Liver (tissue), 3 donors: ENCODE data around the gene ITGA8.

Experiments used
- JUND ChIP-seq, 2 donors: IDR thresholded peaks; 2 replicates each; pipeline ENCODE4 v1.6.1; 2016; ENCODE audit warnings: antibody characterized with exemption in 2 of 2
- RAD21 ChIP-seq, 2 donors: IDR thresholded peaks; 2 replicates each; pipeline ENCODE4 v1.6.1; 2016; ENCODE audit warnings: antibody characterized with exemption in 2 of 2, mild to moderate bottlenecking in 2 of 2
- REST ChIP-seq: IDR thresholded peaks from 2 replicates; pipeline ENCODE4 v1.6.1; 2016; ENCODE audit warnings: antibody characterized with exemption, mild to moderate bottlenecking
- RXRA ChIP-seq, 2 donors: IDR thresholded peaks; 2 replicates each; pipeline ENCODE4 v1.6.1; 2017 to 2018; ENCODE audit warnings: antibody characterized with exemption in 2 of 2, mild to moderate bottlenecking in 1 of 2
- SP1 ChIP-seq: IDR thresholded peaks from 2 replicates; pipeline ENCODE4 v1.6.1; 2018; ENCODE audit warnings: antibody characterized with exemption, mild to moderate bottlenecking
- YY1 ChIP-seq: IDR thresholded peaks from 2 replicates; pipeline ENCODE4 v1.6.1; 2016; ENCODE audit warnings: antibody characterized with exemption, mild to moderate bottlenecking
- TF ChIP-seq, protein P1 (sequence below): fragments of 150-350 bp; IDR thresholded peaks from 2 replicates; pipeline ENCODE4 v1.5.1; 2017; ENCODE audit warnings: improper control_type of control experiment, low read depth, low read length; ENCODE audit not compliant: missing input control
- TF ChIP-seq, protein P2 (sequence below): IDR thresholded peaks from 2 replicates; pipeline ENCODE4 v1.6.1; 2016; ENCODE audit warnings: antibody characterized with exemption
- donor health status: healthy.
- donor health status: healthy.

DNA sequence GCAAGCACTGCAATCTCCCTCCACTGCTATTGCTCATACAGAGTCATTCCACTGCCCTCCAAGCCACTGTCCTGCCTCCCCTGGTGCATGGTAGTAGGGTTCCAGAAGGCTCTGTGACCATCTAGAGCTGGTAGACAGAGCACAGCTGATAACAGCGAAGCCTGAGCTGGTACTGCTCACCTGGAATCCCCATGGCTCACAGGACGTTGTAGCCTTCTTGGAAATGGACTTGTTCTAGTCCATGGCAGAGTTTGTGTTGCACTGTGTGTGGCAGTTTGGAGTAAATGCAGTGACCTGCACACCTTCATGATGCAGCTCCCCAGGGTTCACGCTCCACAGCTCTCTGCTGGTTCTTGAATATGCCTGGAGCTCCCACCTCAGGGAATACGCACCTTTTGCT, 67.0 kb downstream of the ITGA8 start:
- no peak for TF ChIP-seq SP1
- TF ChIP-seq, protein P1, sequence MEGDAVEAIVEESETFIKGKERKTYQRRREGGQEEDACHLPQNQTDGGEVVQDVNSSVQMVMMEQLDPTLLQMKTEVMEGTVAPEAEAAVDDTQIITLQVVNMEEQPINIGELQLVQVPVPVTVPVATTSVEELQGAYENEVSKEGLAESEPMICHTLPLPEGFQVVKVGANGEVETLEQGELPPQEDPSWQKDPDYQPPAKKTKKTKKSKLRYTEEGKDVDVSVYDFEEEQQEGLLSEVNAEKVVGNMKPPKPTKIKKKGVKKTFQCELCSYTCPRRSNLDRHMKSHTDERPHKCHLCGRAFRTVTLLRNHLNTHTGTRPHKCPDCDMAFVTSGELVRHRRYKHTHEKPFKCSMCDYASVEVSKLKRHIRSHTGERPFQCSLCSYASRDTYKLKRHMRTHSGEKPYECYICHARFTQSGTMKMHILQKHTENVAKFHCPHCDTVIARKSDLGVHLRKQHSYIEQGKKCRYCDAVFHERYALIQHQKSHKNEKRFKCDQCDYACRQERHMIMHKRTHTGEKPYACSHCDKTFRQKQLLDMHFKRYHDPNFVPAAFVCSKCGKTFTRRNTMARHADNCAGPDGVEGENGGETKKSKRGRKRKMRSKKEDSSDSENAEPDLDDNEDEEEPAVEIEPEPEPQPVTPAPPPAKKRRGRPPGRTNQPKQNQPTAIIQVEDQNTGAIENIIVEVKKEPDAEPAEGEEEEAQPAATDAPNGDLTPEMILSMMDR = no peak
- no peak for TF ChIP-seq YY1
- TF ChIP-seq RAD21 (IDR thresholded peaks at IDR 0.05) = no peak
- TF ChIP-seq RXRA (IDR thresholded peaks at IDR 0.05) = no peak
- TF ChIP-seq REST = no peak
- no peak for TF ChIP-seq JUND (IDR thresholded peaks at IDR 0.05)
- TF ChIP-seq, protein P2, sequence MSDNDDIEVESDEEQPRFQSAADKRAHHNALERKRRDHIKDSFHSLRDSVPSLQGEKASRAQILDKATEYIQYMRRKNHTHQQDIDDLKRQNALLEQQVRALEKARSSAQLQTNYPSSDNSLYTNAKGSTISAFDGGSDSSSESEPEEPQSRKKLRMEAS = no peak
